ENCODE data around the gene CYB5A.

The CYB5A gene

GRCh38 chr18:74239567-74239966 is 52.2 kb downstream of the CYB5A start:
- H3K9me3 ChIP-seq (ENCODE audit: control insufficient read depth, low read length), result no peaks in the 10 kb centered on the region
- no peaks in the 10 kb centered on the region for H3K4me1 ChIP-seq (ENCODE audit: control insufficient read depth, insufficient read depth, low read length, poor library complexity, severe bottlenecking)
- no peak overlapping the region for H3K4me3 ChIP-seq (ENCODE audit: insufficient read depth, low read depth, low read length, poor library complexity, severe bottlenecking)
- H3K36me3 ChIP-seq (ENCODE audit: control insufficient read depth, insufficient read depth, low read length), result no peaks in the 10 kb centered on the region
- no peak for DNase-seq
- no peaks in the 10 kb centered on the region for H3K27me3 ChIP-seq (replicated peaks; ENCODE audit: control insufficient read depth, insufficient read depth, low read length, poor library complexity, severe bottlenecking)
- H3K27ac ChIP-seq (ENCODE audit: insufficient read depth, low read length, poor library complexity, severe bottlenecking), result no peak overlapping the region

GRCh38 chr18:74234326-74235171 is 57.2 kb downstream of the CYB5A start:
- Histone ChIP-seq H3K4me3 (ENCODE audit: insufficient read depth, low read depth, low read length, poor library complexity, severe bottlenecking) (no peak overlapping the region), H3K4me1 (ENCODE audit: control insufficient read depth, insufficient read depth, low read length, poor library complexity, severe bottlenecking) (no peaks in the 10 kb centered on the region), H3K9me3 (ENCODE audit: control insufficient read depth, low read length) (no peaks in the 10 kb centered on the region), H3K36me3 (ENCODE audit: control insufficient read depth, insufficient read depth, low read length) (no peaks in the 10 kb centered on the region), H3K27ac (ENCODE audit: insufficient read depth, low read length, poor library complexity, severe bottlenecking) (no peak overlapping the region), H3K27me3 (replicated peaks; ENCODE audit: control insufficient read depth, insufficient read depth, low read length, poor library complexity, severe bottlenecking) (no peaks in the 10 kb centered on the region)
- no peak for DNase-seq

- no peaks in the 10 kb centered on the region for H3K4me1 ChIP-seq (ENCODE audit: control insufficient read depth, insufficient read depth, low read length, poor library complexity, severe bottlenecking)
- no peak overlapping the region for H3K4me3 ChIP-seq (ENCODE audit: insufficient read depth, low read depth, low read length, poor library complexity, severe bottlenecking)
- DNase-seq, result no peak
- no peaks in the 10 kb centered on the region for H3K9me3 ChIP-seq (ENCODE audit: control insufficient read depth, low read length)
- H3K27me3 ChIP-seq (replicated peaks; ENCODE audit: control insufficient read depth, insufficient read depth, low read length, poor library complexity, severe bottlenecking), result no peaks in the 10 kb centered on the region
- H3K36me3 ChIP-seq (ENCODE audit: control insufficient read depth, insufficient read depth, low read length), result no peaks in the 10 kb centered on the region
- no peak overlapping the region for H3K27ac ChIP-seq (ENCODE audit: insufficient read depth, low read length, poor library complexity, severe bottlenecking)
Observed at GRCh38 chr18:74233933-74234325, 57.8 kb downstream of the CYB5A start.

GRCh38 chr18:74230922-74231714 is 60.6 kb downstream of the CYB5A start:
- no peak for DNase-seq
- Histone ChIP-seq H3K4me3 (ENCODE audit: insufficient read depth, low read depth, low read length, poor library complexity, severe bottlenecking) (no peak overlapping the region), H3K27me3 (replicated peaks; ENCODE audit: control insufficient read depth, insufficient read depth, low read length, poor library complexity, severe bottlenecking) (no peaks in the 10 kb centered on the region), H3K27ac (ENCODE audit: insufficient read depth, low read length, poor library complexity, severe bottlenecking) (no peak overlapping the region), H3K9me3 (ENCODE audit: control insufficient read depth, low read length) (no peaks in the 10 kb centered on the region), H3K4me1 (ENCODE audit: control insufficient read depth, insufficient read depth, low read length, poor library complexity, severe bottlenecking) (no peaks in the 10 kb centered on the region), H3K36me3 (ENCODE audit: control insufficient read depth, insufficient read depth, low read length) (no peaks in the 10 kb centered on the region)

GRCh38 chr18:74229891-74230290 is 61.9 kb downstream of the CYB5A start:
- Histone ChIP-seq H3K27ac (ENCODE audit: insufficient read depth, low read length, poor library complexity, severe bottlenecking) (no peak overlapping the region), H3K9me3 (ENCODE audit: control insufficient read depth, low read length) (no peaks in the 10 kb centered on the region), H3K4me3 (ENCODE audit: insufficient read depth, low read depth, low read length, poor library complexity, severe bottlenecking) (no peak overlapping the region), H3K4me1 (ENCODE audit: control insufficient read depth, insufficient read depth, low read length, poor library complexity, severe bottlenecking) (no peaks in the 10 kb centered on the region), H3K36me3 (ENCODE audit: control insufficient read depth, insufficient read depth, low read length) (no peaks in the 10 kb centered on the region), H3K27me3 (replicated peaks; ENCODE audit: control insufficient read depth, insufficient read depth, low read length, poor library complexity, severe bottlenecking) (no peaks in the 10 kb centered on the region)
- DNase-seq, result no peak

- Histone ChIP-seq H3K9me3 (ENCODE audit: control insufficient read depth, low read length) (no peaks in the 10 kb centered on the region), H3K4me1 (ENCODE audit: control insufficient read depth, insufficient read depth, low read length, poor library complexity, severe bottlenecking) (no peaks in the 10 kb centered on the region), H3K36me3 (ENCODE audit: control insufficient read depth, insufficient read depth, low read length) (no peaks in the 10 kb centered on the region), H3K27ac (ENCODE audit: insufficient read depth, low read length, poor library complexity, severe bottlenecking) (no peak overlapping the region), H3K27me3 (replicated peaks; ENCODE audit: control insufficient read depth, insufficient read depth, low read length, poor library complexity, severe bottlenecking) (no peaks in the 10 kb centered on the region), H3K4me3 (ENCODE audit: insufficient read depth, low read depth, low read length, poor library complexity, severe bottlenecking) (no peak overlapping the region)
- DNase-seq, result no peak
Observed at GRCh38 chr18:74229005-74229404, 62.8 kb downstream of the CYB5A start.

- DNase-seq, result no peak
- no peaks in the 10 kb centered on the region for H3K4me1 ChIP-seq (ENCODE audit: control insufficient read depth, insufficient read depth, low read length, poor library complexity, severe bottlenecking)
- no peak overlapping the region for H3K27ac ChIP-seq (ENCODE audit: insufficient read depth, low read length, poor library complexity, severe bottlenecking)
Observed at GRCh38 chr18:74228312-74228711, 63.5 kb downstream of the CYB5A start.

GRCh38 chr18:74226666-74227065 is 65.1 kb downstream of the CYB5A start:
- no peaks in the 10 kb centered on the region for H3K27me3 ChIP-seq (replicated peaks; ENCODE audit: control insufficient read depth, insufficient read depth, low read length, poor library complexity, severe bottlenecking)
- H3K4me3 ChIP-seq (ENCODE audit: insufficient read depth, low read depth, low read length, poor library complexity, severe bottlenecking), result no peak overlapping the region
- no peaks in the 10 kb centered on the region for H3K36me3 ChIP-seq (ENCODE audit: control insufficient read depth, insufficient read depth, low read length)

More at GRCh38 chr18:74228312-74228711, 63.5 kb downstream of the CYB5A start:
- Histone ChIP-seq H3K4me3 (ENCODE audit: insufficient read depth, low read depth, low read length, poor library complexity, severe bottlenecking) (no peak overlapping the region), H3K36me3 (ENCODE audit: control insufficient read depth, insufficient read depth, low read length) (no peaks in the 10 kb centered on the region), H3K27me3 (replicated peaks; ENCODE audit: control insufficient read depth, insufficient read depth, low read length, poor library complexity, severe bottlenecking) (no peaks in the 10 kb centered on the region), H3K9me3 (ENCODE audit: control insufficient read depth, low read length) (no peaks in the 10 kb centered on the region)

GRCh38 chr18:74226156-74226555 is 65.6 kb downstream of the CYB5A start:
- no peak overlapping the region for H3K27ac ChIP-seq (ENCODE audit: insufficient read depth, low read length, poor library complexity, severe bottlenecking)
- no peaks in the 10 kb centered on the region for H3K27me3 ChIP-seq (replicated peaks; ENCODE audit: control insufficient read depth, insufficient read depth, low read length, poor library complexity, severe bottlenecking)
- H3K36me3 ChIP-seq (ENCODE audit: control insufficient read depth, insufficient read depth, low read length), result no peaks in the 10 kb centered on the region
- DNase-seq, result no peak
- H3K9me3 ChIP-seq (ENCODE audit: control insufficient read depth, low read length), result no peaks in the 10 kb centered on the region
- no peaks in the 10 kb centered on the region for H3K4me1 ChIP-seq (ENCODE audit: control insufficient read depth, insufficient read depth, low read length, poor library complexity, severe bottlenecking)
- H3K4me3 ChIP-seq (ENCODE audit: insufficient read depth, low read depth, low read length, poor library complexity, severe bottlenecking), result no peak overlapping the region

More at GRCh38 chr18:74226666-74227065, 65.1 kb downstream of the CYB5A start:
- Histone ChIP-seq H3K4me1 (ENCODE audit: control insufficient read depth, insufficient read depth, low read length, poor library complexity, severe bottlenecking) (no peaks in the 10 kb centered on the region), H3K9me3 (ENCODE audit: control insufficient read depth, low read length) (no peaks in the 10 kb centered on the region), H3K27ac (ENCODE audit: insufficient read depth, low read length, poor library complexity, severe bottlenecking) (no peak overlapping the region)
- no peak for DNase-seq

Data from effector memory CD4-positive, alpha-beta T cell (primary cell).